GM21526 (cell line): ENCODE results near the gene ITIH6.
"Not testable (repeated sequence)": the region's sequence is repeated elsewhere in the genome, so short reads cannot be mapped to it uniquely, and the experiment has no call there.

Source experiments
- ATAC-seq: cut with Tn5 transposase; IDR thresholded peaks from one replicate; pipeline ENCODE4 v1.9.1; 2021; ENCODE audit warnings: moderate library complexity; ENCODE audit not compliant: unreplicated experiment, low FRiP score

Gene ITIH6, protein sequence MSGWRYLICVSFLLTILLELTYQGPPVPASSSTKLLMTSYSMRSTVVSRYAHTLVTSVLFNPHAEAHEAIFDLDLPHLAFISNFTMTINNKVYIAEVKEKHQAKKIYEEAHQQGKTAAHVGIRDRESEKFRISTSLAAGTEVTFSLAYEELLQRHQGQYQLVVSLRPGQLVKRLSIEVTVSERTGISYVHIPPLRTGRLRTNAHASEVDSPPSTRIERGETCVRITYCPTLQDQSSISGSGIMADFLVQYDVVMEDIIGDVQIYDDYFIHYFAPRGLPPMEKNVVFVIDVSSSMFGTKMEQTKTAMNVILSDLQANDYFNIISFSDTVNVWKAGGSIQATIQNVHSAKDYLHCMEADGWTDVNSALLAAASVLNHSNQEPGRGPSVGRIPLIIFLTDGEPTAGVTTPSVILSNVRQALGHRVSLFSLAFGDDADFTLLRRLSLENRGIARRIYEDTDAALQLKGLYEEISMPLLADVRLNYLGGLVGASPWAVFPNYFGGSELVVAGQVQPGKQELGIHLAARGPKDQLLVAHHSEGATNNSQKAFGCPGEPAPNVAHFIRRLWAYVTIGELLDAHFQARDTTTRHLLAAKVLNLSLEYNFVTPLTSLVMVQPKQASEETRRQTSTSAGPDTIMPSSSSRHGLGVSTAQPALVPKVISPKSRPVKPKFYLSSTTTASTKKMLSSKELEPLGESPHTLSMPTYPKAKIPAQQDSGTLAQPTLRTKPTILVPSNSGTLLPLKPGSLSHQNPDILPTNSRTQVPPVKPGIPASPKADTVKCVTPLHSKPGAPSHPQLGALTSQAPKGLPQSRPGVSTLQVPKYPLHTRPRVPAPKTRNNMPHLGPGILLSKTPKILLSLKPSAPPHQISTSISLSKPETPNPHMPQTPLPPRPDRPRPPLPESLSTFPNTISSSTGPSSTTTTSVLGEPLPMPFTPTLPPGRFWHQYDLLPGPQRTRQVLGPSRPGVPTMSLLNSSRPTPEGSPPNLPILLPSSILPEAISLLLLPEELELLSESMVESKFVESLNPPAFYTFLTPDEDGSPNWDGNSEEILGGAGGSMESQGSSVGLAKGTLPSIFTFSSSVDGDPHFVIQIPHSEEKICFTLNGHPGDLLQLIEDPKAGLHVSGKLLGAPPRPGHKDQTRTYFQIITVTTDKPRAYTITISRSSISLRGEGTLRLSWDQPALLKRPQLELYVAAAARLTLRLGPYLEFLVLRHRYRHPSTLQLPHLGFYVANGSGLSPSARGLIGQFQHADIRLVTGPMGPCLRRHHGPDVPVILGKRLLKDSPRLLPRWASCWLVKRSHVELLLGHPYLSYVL

DNA sequence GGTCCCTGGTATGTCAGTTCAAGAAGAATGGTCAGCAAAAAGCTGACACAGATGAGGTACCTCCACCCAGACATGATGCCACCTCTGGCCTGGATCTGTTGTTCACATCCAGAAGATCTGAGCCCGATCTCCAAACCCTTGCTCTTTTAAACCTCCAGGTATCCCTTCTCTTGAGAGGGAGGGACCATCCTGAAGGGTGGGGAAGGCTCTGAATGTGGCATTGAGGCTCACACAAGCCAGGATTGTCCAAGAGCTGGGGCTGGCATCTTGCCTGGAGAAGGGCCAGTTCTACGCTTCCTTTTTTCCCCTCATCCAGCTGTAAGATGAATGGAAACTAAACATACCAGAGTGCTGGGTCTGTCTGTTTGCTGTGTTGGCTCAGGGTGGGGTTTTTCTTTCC lies at the start of gene ITIH6:
ITIH6 (minus strand) TSS at position 119 of the 400 bp plus-strand sequence; CDS start at position 74, 45 bp downstream.
- ATAC-seq: no peak

DNA sequence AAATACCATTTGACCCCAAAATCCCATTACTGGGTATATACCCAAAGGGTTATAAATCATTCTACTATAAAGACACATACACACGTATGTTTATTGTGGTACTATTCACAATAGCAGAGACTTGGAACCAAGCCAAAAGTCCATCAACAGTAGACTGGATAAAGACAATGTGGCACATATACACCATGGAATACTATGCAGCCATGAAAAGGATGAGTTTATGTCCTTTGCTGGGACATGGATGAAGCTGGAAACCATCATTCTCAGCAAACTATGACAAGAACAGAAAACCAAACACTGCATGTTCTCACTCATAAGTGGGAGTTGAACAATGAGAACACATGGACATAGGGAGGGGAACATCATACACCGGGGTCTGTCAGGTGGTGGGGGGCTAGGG lies 49.6 kb upstream of the ITIH6 start:
- not testable (repeated sequence) for ATAC-seq

DNA sequence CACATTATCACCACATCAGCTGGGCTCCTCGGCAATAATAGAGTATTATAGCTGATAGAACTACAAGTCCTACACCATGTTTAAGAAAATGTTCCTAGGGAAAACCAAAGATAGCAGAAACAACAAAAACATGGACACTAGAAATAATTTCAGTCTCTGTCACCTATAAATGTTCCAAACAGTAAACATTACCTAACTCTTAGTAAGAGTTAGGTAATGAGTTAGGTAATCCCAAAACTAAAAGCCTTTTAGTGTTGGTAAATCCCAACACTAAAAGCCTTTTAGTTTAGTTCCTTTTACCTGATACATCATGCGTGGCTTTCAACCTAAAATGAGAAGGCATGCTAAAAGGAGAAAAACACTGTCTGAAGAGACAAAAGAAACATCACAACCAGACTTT lies 45.0 kb upstream of the ITIH6 start:
- ATAC-seq: no peak

DNA sequence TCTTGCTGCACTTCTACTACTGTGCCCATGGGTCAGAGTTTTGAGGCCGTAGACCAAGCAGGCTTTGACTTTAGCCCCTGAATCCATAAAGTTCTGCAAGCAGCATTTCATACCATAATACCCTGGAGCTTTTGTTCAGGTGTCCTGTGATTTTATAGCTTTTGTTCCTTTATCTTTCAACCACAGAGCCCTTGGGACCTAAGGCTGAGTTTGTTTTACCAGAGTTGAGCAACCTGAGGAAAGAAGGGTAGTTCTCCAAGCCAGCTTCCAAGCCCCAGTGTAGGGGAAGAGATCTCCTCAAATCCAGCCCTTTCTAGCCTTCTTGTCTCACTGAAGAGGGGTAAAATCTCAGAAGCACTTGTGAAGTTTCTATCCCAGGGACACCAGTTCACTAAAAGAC lies 44.6 kb upstream of the ITIH6 start:
- ATAC-seq: no peak

DNA sequence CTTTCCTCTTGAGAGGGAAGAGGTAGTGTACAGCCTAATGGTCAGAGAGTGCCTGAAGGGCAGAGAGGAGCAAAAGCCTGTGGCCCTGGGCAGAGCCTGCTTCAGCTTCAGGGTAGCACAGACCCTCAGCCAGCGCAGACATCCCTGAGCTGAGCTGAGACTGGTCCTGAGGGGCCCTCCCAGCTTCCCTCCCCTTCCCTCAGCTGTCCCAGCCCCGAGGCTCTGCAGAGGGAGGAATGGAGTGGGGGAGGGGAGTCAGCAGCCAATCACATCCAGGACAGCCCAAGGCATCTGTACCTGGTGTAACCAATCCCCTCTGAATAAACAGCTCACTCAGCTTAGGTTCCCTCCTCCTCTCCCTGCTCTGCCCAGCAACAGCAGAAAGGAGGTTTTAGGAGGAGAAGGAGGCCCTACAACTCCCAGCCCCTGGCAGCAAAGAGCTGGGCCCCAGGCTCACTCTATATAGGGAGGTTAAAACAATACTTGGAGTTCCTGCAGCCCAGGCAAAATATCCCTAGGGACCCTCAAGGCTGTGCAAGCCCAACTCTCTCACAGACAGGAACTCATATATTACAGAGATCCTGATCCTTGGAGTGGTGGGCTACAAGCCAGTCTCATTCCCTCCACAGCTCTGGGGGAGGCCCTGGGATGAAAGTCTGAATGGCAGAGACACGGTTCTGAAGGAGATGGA lies 43.3 kb upstream of the ITIH6 start:
- ATAC-seq: not testable (repeated sequence)

DNA sequence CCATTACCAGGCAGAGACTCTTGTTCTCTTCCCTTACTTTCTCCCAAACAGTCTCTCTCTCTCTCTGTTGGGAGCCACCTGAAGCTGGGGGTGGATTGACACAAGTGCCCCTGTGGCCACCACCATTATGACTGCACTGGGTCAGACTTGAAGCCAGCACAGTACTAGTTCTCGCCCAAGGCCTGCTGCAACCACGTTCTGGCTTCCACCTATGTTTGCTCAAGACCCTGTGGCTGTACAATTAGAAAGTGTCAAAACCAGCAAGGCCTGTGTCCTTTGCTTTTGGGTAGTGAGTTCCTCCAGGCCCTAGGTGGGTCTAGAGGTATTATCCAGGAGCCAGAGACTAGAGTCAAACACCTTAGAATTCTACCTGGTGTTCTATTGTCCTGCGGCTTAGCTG lies 40.5 kb upstream of the ITIH6 start:
- no peak for ATAC-seq

DNA sequence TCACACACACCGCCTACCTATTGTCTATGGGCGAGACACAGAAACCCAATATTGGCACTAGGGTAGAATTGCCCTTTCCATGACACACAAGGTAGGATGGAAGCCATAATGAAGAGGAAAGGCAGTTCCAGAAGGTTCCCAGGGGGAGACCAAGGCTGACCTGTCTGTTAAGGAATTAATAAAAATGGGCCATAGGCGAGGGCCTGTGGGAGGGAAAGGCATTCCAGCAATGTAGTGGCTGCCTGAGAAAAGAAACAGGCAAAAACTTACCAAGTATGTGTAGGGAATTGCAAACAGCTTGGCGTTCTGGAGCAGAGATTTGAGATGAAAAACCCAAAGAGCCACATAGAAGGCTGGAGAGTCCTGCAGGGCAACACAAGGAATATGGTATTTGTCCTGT lies 28.5 kb upstream of the ITIH6 start:
- no peak for ATAC-seq

DNA sequence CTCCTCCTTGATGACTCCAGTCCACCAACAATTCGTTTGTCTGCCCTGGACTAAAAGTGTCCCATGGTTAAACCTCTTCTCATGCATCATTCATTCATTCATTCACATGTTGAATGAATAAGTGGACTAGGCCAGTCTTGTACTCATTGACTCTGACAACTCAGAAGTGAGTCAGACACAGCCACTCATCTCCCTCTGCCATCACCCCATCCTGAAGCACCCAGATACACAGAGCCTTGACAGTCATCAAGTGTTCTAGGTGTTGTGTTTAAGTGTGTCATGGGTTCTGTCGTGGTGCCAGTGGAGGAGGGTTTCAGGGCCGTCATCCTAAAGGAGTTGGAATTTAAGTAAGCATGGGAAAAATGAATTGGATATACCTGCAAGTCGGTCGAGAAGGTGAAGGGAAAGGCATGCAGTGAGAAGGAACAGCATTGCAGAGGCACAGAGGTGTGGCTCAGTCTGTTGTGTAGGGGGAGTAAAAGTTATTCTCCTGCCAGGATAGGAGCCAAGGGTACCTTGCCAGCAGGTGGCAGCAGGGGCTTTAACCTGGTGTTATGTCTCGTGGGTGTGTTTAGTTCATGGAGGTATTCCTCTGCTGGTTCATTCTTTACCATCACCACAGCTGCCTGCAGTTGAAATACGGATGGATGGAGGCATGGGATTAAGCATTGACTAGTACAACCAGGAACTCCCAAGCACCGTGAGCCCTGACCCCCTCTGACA lies 27.8 kb upstream of the ITIH6 start:
- no peak for ATAC-seq

DNA sequence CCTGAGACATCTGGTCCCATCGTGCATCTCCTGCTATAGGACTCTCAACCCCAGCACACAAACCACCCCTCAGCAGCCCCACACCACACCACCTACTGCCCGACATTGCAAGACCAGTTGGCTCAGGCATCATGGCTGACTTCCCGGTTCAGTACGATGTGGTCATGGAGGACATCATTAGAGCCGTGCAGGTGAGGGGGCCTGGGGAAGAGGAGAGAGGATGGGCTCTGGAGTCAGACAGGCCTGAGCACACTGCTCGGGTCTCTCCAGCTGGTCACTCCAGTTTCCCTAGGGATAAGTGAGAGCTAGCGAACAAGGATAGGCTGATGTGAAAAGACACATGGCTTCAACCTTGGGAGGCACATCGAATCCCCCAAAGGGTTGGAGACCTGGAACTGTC lies 26.7 kb upstream of the ITIH6 start:
- no peak for ATAC-seq

DNA sequence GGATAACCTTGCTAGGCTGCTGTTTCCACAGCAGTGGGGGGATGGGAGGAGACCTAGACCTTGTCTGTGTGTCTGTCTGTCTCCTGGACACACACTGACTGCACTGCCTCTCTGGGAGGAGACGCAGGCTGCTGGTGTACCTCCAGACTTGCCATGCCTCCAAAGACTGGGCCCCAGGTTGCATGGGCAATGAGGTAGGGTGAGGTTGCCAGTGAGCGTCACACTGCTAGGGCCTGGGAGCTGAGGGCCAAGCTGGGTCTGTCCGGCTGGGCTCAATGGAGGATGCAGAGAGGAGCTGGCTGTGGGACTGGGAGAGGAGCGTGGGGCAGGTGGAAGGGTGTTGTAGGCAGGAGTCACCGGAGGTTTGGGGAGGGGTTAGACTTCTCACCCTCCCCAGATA lies 26.1 kb upstream of the ITIH6 start:
- ATAC-seq: no peak

DNA sequence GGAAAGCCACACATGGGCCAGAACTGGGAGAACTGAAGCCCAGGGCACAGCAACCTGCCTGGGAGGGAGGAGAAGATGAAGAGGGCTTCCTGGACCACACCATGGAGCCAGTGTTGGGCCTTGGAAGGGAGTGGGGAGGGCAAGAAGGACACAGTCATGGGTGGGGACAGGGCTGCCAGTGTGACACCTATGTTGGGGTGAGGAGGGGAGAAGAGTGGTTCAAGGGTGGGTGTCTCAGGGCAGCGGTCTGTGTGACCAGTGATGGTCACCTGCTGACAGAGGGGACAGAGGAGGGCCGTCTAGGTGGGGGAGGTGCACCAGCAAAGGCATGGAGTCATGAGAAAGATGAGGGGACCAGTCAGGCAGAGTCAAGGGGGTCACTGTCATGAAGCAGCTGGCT lies 23.3 kb upstream of the ITIH6 start:
- ATAC-seq: no peak

DNA sequence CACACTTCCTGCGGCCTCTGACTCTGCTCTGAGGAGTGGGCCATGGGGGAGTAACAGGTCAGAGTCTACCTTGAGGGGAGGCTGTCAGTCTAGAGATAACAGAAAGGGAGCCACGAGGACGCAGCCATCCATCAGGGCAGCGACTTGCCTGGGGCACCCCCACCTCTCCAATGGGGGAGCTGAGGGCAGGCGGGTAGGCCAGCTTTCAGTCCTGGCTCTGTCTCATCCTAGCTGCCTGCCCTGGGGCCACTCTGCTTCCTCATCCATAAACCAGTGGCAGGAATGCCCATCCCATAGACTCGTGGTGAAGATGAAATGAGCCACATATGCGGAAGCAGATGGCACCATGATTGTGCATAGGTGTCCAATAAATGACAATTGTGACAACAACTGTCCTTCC lies 22.7 kb upstream of the ITIH6 start:
- no peak for ATAC-seq

DNA sequence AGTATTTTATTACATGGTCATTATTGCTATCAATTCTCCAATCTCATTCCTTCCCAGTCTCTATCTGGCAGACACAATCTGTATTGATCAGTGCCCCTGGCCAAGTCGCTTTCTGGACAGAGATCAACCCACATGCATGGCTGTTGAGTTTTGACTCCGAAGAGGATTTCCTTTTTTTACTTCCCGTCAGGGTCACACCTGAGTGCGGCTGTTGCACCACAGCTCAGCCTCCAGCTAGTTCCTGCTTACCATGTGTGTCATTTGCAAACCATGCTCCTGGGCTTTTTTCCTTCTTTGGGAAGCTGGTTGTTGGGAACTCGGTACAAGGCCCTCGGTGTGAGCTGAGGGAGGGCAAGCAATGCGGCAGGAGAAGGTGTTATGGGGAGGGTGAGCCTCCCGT lies 21.1 kb upstream of the ITIH6 start:
- ATAC-seq: no peak

DNA sequence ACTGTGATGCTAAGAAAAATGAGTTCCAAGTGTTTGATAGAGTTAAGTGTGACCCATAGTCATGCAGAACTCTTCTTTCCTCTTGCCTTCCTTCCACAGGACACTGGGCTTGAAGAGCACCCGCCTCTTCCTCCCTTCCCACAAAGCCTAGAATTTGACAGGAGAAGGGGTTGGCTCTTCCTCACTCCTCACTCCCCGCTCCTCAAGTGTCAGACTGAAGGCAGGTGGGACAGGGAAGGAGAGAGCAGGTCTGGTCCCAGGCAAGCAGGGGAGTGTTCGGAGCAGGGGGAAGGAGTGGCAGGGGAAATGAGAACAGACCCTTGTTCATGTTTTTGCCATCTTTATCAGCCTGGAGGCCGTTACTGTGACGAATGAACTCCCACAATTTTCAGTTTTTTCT lies 20.2 kb upstream of the ITIH6 start:
- ATAC-seq: no peak

DNA sequence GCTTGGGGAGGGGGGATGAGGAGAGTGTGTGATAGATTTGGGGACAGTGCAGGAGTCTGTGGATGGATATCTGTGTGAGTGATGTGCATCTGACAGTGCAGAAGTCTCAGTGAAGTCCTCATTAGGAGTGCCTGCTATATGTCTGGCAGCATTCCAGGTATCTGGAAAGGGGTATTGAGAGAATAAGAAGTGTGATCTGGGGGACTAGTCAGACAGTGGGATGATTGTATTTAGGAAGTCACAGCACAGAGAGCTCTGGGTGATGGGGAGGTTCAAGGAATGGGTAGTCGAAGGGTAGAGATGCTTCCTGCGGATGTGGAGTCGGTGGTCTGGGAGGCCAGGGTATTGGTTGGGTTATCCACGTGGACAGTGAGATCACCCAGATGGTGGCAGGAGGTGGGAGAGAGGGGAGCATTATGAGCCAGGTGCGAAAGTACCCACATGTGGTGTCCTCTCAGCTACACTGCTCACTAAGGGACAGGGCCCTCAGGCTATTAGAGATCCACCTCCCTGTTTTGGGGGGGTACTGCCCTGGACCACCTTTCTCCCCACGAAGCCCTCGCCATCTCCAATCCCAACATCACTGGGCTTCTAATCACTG lies 19.3 kb upstream of the ITIH6 start:
- ATAC-seq: no peak

DNA sequence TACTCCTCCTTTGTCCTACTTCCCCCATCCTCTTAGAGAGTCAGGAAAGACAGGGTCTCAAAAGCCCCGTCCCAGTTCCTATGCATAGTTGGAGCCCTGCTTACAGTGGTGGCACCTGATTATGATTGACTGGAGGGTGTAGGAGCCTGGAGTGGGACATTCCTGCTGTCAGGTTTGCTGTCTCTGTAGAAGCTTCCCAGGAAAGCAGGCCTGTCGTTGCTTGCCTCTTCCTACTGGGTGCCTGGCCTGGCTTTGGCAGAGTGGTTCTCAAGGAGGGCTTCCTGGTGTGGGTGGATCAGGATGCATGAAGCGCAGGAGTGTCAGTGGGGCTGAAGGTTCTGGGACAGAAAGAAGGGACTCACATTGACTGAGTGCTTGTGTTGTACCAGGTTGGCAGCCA lies 14.3 kb upstream of the ITIH6 start:
- no peak for ATAC-seq

DNA sequence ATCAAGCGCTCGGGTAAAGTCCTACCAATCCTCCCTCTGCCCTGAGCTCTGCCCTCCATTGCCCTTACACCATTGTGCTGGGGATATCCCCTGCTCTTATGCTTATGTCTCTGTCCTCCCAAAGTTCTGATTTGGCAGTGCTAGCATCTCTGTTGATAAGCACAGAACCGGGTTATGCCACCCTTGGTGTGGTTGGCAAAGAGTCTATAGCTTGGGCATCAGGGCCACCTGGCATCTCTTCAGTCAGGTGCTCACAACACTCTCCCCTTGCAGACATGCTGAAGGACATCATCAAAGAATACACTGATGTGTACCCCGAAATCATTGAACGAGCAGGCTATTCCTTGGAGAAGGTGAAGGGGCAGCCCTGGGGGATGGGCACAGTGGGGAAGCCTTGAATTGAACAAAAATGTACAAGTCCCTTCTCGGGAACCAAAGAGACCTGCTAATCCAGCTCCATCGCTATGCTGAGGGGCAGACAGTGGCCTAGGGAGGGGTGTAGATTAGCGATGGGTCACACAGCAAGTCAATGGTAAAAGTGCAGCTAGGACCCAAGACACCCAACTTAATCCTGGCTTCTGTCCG lies 13.3 kb upstream of the ITIH6 start:
- no peak for ATAC-seq

DNA sequence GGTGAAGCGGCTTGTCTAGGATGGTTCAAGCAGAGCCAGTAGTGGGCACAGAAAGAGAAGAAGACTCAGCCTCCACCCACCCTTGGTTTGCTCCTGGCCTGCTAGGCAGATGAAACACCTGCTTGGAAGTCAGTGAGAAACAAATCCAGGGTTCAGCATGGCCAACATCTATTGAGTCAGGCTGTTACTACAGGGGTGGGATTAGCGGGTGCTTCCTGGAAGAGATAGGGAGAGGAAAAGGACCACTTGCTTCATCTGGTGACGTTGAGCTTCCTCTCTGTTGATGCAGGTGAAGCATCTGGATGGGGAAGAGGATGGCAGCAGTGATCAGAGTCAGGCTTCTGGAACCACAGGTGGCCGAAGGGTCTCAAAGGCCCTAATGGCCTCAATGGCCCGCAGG lies 12.5 kb upstream of the ITIH6 start:
- no peak for ATAC-seq
